ENCODE measurements around the gene TIGD2.

TIGD2 gene

GRCh38 chr4:89101256-89102161, 9.8 kb upstream of the TIGD2 start:
- Histone ChIP-seq H2AFZ (ENCODE audit: low read length) (no peak overlapping the region), H2BK12ac (ENCODE audit: low read length) (no peak overlapping the region), H2BK120ac (ENCODE audit: low read depth, low read length) (no peak overlapping the region), H3K9ac (ENCODE audit: low read depth, low read length, poor library complexity) (no peak overlapping the region), H3K4me2 (ENCODE audit: insufficient read depth, low read length, poor library complexity, severe bottlenecking) (no peak overlapping the region), H3K27me3 (ENCODE audit: control insufficient read depth in 3 of 3, insufficient read depth in 3 of 3, low read depth in 1 of 3, low read length in 3 of 3) (no peaks in the 10 kb centered on the region), H3K14ac (ENCODE audit: low read length) (no peak overlapping the region), H3K4me3 (ENCODE audit: low read length in 2 of 2) (no peak overlapping the region), H3K18ac (ENCODE audit: low read length) (no peak overlapping the region), H3K27ac (replicated peaks; ENCODE audit: low read length) (no peak overlapping the region), H3K36me3 (replicated peaks in 1 of 2; ENCODE audit: control insufficient read depth in 2 of 2, insufficient read depth in 2 of 2, low read length in 2 of 2) (no peaks in the 10 kb centered on the region), H2BK5ac (ENCODE audit: low read length) (no peak overlapping the region), H2BK15ac (ENCODE audit: low read length) (no peak overlapping the region), H3K79me1 (ENCODE audit: low read depth, low read length) (no peaks in the 10 kb centered on the region), H3K4ac (ENCODE audit: low read length) (no peak overlapping the region), H3K23ac (ENCODE audit: low read depth, low read length, poor library complexity) (no peak overlapping the region), H3K4me1 (ENCODE audit: control insufficient read depth in 2 of 2, insufficient read depth in 1 of 2, low read depth in 1 of 2, low read length in 2 of 2) (no peaks in the 10 kb centered on the region), H4K91ac (ENCODE audit: low read depth, low read length, poor library complexity) (no peak overlapping the region), H2AK5ac (ENCODE audit: low read depth, low read length) (no peak overlapping the region), H4K8ac (ENCODE audit: low read depth, low read length) (no peak overlapping the region), H3K9me3 (replicated peaks in 1 of 2; ENCODE audit: control insufficient read depth in 2 of 2, insufficient read depth in 1 of 2, low read depth in 1 of 2, low read length in 2 of 2) (peaks cover 0 to 2% of the 10 kb centered on the region in 2 donors)
- WGBS, 2 donors (ENCODE audit: extremely low coverage in 2 of 2, insufficient read length in 2 of 2, insufficient replicate concordance in 1 of 2), result 100% methylated on average over 1 of the region's 11 CpGs; no CpG with 5 or more reads in 1 of the 2 donors
- DNase-seq (ENCODE audit: low spot score), result no peak

- Histone ChIP-seq H3K9me3 (replicated peaks in 1 of 2; ENCODE audit: control insufficient read depth in 2 of 2, insufficient read depth in 1 of 2, low read depth in 1 of 2, low read length in 2 of 2) (peaks cover 6 to 10% of the 10 kb centered on the region in 2 donors), H3K36me3 (replicated peaks in 1 of 2; ENCODE audit: control insufficient read depth in 2 of 2, insufficient read depth in 2 of 2, low read length in 2 of 2) (no peaks in the 10 kb centered on the region), H3K79me1 (ENCODE audit: low read depth, low read length) (peaks cover 1% of the 10 kb centered on the region), H3K23ac (ENCODE audit: low read depth, low read length, poor library complexity) (no peak overlapping the region), H4K91ac (ENCODE audit: low read depth, low read length, poor library complexity) (no peak overlapping the region), H3K4ac (ENCODE audit: low read length) (no peak overlapping the region), H3K4me2 (ENCODE audit: insufficient read depth, low read length, poor library complexity, severe bottlenecking) (no peak overlapping the region), H2BK120ac (ENCODE audit: low read depth, low read length) (no peak overlapping the region), H3K14ac (ENCODE audit: low read length) (no peak overlapping the region), H3K27ac (replicated peaks; ENCODE audit: low read length) (no peak overlapping the region), H3K9ac (ENCODE audit: low read depth, low read length, poor library complexity) (no peak overlapping the region), H2AK5ac (ENCODE audit: low read depth, low read length) (no peak overlapping the region), H3K4me1 (ENCODE audit: control insufficient read depth in 2 of 2, insufficient read depth in 1 of 2, low read depth in 1 of 2, low read length in 2 of 2) (peaks cover 2 to 4% of the 10 kb centered on the region in 2 donors), H2BK5ac (ENCODE audit: low read length) (no peak overlapping the region), H3K18ac (ENCODE audit: low read length) (no peak overlapping the region), H2AFZ (ENCODE audit: low read length) (no peak overlapping the region), H3K27me3 (ENCODE audit: control insufficient read depth in 3 of 3, insufficient read depth in 3 of 3, low read depth in 1 of 3, low read length in 3 of 3) (peaks cover 0 to 25% (median 14%) of the 10 kb centered on the region in 3 experiments), H2BK15ac (ENCODE audit: low read length) (no peak overlapping the region), H4K8ac (ENCODE audit: low read depth, low read length) (no peak overlapping the region), H2BK12ac (ENCODE audit: low read length) (no peak overlapping the region), H3K4me3 (ENCODE audit: low read length in 2 of 2) (no peak overlapping the region)
- no CpG with 5 or more reads among the region's 6 CpGs for whole genome bisulfite sequencing, 2 donors (ENCODE audit: extremely low coverage in 2 of 2, insufficient read length in 2 of 2, insufficient replicate concordance in 1 of 2)
- DNase-seq (ENCODE audit: low spot score), result no peak
Observed at GRCh38 chr4:89105726-89106125, 5.6 kb upstream of the TIGD2 start.

- Histone ChIP-seq H3K36me3 (replicated peaks in 1 of 2; ENCODE audit: control insufficient read depth in 2 of 2, insufficient read depth in 2 of 2, low read length in 2 of 2) (peaks cover 0 to 5% of the 10 kb centered on the region in 2 donors), H4K91ac (ENCODE audit: low read depth, low read length, poor library complexity) (no peak overlapping the region), H2BK5ac (ENCODE audit: low read length) (no peak overlapping the region), H2AFZ (ENCODE audit: low read length) (no peak overlapping the region), H3K23ac (ENCODE audit: low read depth, low read length, poor library complexity) (no peak overlapping the region), H2AK5ac (ENCODE audit: low read depth, low read length) (no peak overlapping the region), H3K27ac (replicated peaks; ENCODE audit: low read length) (no peak overlapping the region), H3K4ac (ENCODE audit: low read length) (no peak overlapping the region), H3K79me1 (ENCODE audit: low read depth, low read length) (peaks cover 3% of the 10 kb centered on the region), H3K9ac (ENCODE audit: low read depth, low read length, poor library complexity) (no peak overlapping the region), H4K8ac (ENCODE audit: low read depth, low read length) (no peak overlapping the region), H3K4me3 (ENCODE audit: low read length in 2 of 2) (no peak overlapping the region), H3K9me3 (replicated peaks in 1 of 2; ENCODE audit: control insufficient read depth in 2 of 2, insufficient read depth in 1 of 2, low read depth in 1 of 2, low read length in 2 of 2) (peaks cover 4 to 12% of the 10 kb centered on the region in 2 donors), H3K18ac (ENCODE audit: low read length) (no peak overlapping the region), H3K14ac (ENCODE audit: low read length) (no peak overlapping the region), H3K4me1 (ENCODE audit: control insufficient read depth in 2 of 2, insufficient read depth in 1 of 2, low read depth in 1 of 2, low read length in 2 of 2) (peaks cover 6 to 7% of the 10 kb centered on the region in 2 donors), H2BK12ac (ENCODE audit: low read length) (no peak overlapping the region), H2BK15ac (ENCODE audit: low read length) (no peak overlapping the region), H2BK120ac (ENCODE audit: low read depth, low read length) (no peak overlapping the region), H3K27me3 (ENCODE audit: control insufficient read depth in 3 of 3, insufficient read depth in 3 of 3, low read depth in 1 of 3, low read length in 3 of 3) (peaks cover 0 to 29% (median 18%) of the 10 kb centered on the region in 3 experiments), H3K4me2 (ENCODE audit: insufficient read depth, low read length, poor library complexity, severe bottlenecking) (no peak overlapping the region)
- DNase-seq (ENCODE audit: low spot score), result no peak
- no CpG with 5 or more reads among the region's 4 CpGs for WGBS, 2 donors (ENCODE audit: extremely low coverage in 2 of 2, insufficient read length in 2 of 2, insufficient replicate concordance in 1 of 2)
Observed at GRCh38 chr4:89108091-89108490, 3.2 kb upstream of the TIGD2 start.

GRCh38 chr4:89109841-89110540, 1.3 kb upstream of the TIGD2 start:
- H4K91ac ChIP-seq (ENCODE audit: low read depth, low read length, poor library complexity), result no peak overlapping the region
- peaks cover 0 to 29% (median 18%) of the 10 kb centered on the region in 3 experiments for H3K27me3 ChIP-seq (ENCODE audit: control insufficient read depth in 3 of 3, insufficient read depth in 3 of 3, low read depth in 1 of 3, low read length in 3 of 3)
- no peak overlapping the region for H2BK15ac ChIP-seq (ENCODE audit: low read length)
- H4K8ac ChIP-seq (ENCODE audit: low read depth, low read length), result no peak overlapping the region
- H3K18ac ChIP-seq (ENCODE audit: low read length), result no peak overlapping the region
- peaks cover 4 to 23% of the 10 kb centered on the region in 2 donors for H3K9me3 ChIP-seq (replicated peaks in 1 of 2; ENCODE audit: control insufficient read depth in 2 of 2, insufficient read depth in 1 of 2, low read depth in 1 of 2, low read length in 2 of 2)
- no peak overlapping the region for H3K4ac ChIP-seq (ENCODE audit: low read length)
- H3K23ac ChIP-seq (ENCODE audit: low read depth, low read length, poor library complexity), result no peak overlapping the region
- DNase-seq (ENCODE audit: low spot score), result no peak
- H3K27ac ChIP-seq (replicated peaks; ENCODE audit: low read length), result no peak overlapping the region
- H2BK5ac ChIP-seq (ENCODE audit: low read length), result no peak overlapping the region
- no peak overlapping the region for H2AK5ac ChIP-seq (ENCODE audit: low read depth, low read length)
- peak overlapping the region in 1 of 2 donors; percentile 71 for H3K4me3 ChIP-seq (ENCODE audit: low read length in 2 of 2)
- H2BK12ac ChIP-seq (ENCODE audit: low read length), result no peak overlapping the region
- WGBS, 2 donors (ENCODE audit: extremely low coverage in 2 of 2, insufficient read length in 2 of 2, insufficient replicate concordance in 1 of 2), result no CpG with 5 or more reads among the region's 10 CpGs
- H3K14ac ChIP-seq (ENCODE audit: low read length), result no peak overlapping the region
- H3K4me1 ChIP-seq (ENCODE audit: control insufficient read depth in 2 of 2, insufficient read depth in 1 of 2, low read depth in 1 of 2, low read length in 2 of 2), result peaks cover 6 to 7% of the 10 kb centered on the region in 2 donors
- H3K9ac ChIP-seq (ENCODE audit: low read depth, low read length, poor library complexity), result no peak overlapping the region
- peaks cover 2 to 20% of the 10 kb centered on the region in 2 donors for H3K36me3 ChIP-seq (replicated peaks in 1 of 2; ENCODE audit: control insufficient read depth in 2 of 2, insufficient read depth in 2 of 2, low read length in 2 of 2)
- peak overlapping the region; percentile 97 for H3K4me2 ChIP-seq (ENCODE audit: insufficient read depth, low read length, poor library complexity, severe bottlenecking)
- peaks cover 3% of the 10 kb centered on the region for H3K79me1 ChIP-seq (ENCODE audit: low read depth, low read length)
- H2AFZ ChIP-seq (ENCODE audit: low read length), result peak overlapping the region; percentile 99
- H2BK120ac ChIP-seq (ENCODE audit: low read depth, low read length), result no peak overlapping the region

Measured in neuronal stem cell (in vitro differentiated cells).